ENCODE data around the gene COPZ2. TPM values are rescaled to one million over a fixed set of nuclear protein-coding genes. Genes with fewer than 3 reads are reported as not detected.

COPZ2 gene
- total and polyA plus RNA-seq, 9 of the 15 experiments (the other 6 are each of a cell fraction or from before 2014, with no cell fraction given), result 0.22 to 0.49 TPM; not detected in 7

DNA sequence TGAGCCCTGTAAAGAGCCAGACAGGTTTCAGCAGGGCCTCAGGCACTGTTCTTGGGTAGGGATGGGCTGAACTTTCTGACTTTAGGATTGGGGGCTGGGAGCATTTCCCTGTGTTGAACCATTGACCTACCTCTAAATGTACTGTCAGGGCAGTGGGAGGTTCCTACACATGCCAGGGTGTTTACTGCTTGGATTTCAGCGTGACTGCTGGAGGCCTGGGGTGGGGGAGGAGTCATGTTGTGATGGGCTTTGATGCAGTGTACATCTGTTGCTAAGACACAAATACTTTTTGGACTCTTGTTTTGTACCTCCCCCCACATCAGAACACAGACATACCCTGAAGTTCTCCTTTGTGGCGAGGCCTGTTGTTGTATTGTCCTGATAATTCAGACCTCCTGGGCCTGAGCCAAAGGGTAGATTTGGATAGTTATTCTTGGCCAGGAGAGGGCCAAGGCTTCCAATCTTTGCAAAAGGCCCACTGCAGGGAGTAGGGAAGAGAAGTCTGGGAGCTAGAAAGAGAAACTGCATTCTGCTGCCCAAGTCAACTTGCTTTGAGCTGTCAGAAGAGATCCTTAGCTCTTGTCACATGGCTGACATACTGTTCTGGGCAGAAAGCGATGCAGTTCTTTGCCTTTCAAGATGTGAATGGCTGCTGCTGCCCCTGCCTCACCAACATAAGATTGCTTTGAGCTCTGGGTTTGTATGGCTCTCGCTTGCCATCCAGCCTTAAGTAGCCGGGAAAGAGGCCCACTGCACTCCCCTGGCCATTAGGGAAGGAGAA lies 14.3 kb upstream of the COPZ2 start (continued):
- TF ChIP-seq ELF2 (CRISPR knock-in tag; IDR thresholded peaks at IDR 0.05) (no peak), ZBTB1 (CRISPR knock-in tag; IDR thresholded peaks at IDR 0.05; ENCODE audit: borderline replicate concordance, low read depth) (no peak), KDM2B (CRISPR knock-in tag; IDR thresholded peaks at IDR 0.05) (no peak), ASH1L (IDR thresholded peaks at IDR 0.05; ENCODE audit: borderline replicate concordance, low read depth, partially characterized antibody) (no peak), SMARCC2 (IDR thresholded peaks at IDR 0.05; ENCODE audit: low read depth) (no peak), ZKSCAN1 (IDR thresholded peaks at IDR 0.05; ENCODE audit: low read depth, low read length) (no peak), SNIP1 (IDR thresholded peaks at IDR 0.05; ENCODE audit: low read depth) (no peak), SMAD3 (CRISPR knock-in tag; conservative IDR thresholded peaks at IDR 0.05) (no peak)
- TF ChIP-seq, protein P1, sequence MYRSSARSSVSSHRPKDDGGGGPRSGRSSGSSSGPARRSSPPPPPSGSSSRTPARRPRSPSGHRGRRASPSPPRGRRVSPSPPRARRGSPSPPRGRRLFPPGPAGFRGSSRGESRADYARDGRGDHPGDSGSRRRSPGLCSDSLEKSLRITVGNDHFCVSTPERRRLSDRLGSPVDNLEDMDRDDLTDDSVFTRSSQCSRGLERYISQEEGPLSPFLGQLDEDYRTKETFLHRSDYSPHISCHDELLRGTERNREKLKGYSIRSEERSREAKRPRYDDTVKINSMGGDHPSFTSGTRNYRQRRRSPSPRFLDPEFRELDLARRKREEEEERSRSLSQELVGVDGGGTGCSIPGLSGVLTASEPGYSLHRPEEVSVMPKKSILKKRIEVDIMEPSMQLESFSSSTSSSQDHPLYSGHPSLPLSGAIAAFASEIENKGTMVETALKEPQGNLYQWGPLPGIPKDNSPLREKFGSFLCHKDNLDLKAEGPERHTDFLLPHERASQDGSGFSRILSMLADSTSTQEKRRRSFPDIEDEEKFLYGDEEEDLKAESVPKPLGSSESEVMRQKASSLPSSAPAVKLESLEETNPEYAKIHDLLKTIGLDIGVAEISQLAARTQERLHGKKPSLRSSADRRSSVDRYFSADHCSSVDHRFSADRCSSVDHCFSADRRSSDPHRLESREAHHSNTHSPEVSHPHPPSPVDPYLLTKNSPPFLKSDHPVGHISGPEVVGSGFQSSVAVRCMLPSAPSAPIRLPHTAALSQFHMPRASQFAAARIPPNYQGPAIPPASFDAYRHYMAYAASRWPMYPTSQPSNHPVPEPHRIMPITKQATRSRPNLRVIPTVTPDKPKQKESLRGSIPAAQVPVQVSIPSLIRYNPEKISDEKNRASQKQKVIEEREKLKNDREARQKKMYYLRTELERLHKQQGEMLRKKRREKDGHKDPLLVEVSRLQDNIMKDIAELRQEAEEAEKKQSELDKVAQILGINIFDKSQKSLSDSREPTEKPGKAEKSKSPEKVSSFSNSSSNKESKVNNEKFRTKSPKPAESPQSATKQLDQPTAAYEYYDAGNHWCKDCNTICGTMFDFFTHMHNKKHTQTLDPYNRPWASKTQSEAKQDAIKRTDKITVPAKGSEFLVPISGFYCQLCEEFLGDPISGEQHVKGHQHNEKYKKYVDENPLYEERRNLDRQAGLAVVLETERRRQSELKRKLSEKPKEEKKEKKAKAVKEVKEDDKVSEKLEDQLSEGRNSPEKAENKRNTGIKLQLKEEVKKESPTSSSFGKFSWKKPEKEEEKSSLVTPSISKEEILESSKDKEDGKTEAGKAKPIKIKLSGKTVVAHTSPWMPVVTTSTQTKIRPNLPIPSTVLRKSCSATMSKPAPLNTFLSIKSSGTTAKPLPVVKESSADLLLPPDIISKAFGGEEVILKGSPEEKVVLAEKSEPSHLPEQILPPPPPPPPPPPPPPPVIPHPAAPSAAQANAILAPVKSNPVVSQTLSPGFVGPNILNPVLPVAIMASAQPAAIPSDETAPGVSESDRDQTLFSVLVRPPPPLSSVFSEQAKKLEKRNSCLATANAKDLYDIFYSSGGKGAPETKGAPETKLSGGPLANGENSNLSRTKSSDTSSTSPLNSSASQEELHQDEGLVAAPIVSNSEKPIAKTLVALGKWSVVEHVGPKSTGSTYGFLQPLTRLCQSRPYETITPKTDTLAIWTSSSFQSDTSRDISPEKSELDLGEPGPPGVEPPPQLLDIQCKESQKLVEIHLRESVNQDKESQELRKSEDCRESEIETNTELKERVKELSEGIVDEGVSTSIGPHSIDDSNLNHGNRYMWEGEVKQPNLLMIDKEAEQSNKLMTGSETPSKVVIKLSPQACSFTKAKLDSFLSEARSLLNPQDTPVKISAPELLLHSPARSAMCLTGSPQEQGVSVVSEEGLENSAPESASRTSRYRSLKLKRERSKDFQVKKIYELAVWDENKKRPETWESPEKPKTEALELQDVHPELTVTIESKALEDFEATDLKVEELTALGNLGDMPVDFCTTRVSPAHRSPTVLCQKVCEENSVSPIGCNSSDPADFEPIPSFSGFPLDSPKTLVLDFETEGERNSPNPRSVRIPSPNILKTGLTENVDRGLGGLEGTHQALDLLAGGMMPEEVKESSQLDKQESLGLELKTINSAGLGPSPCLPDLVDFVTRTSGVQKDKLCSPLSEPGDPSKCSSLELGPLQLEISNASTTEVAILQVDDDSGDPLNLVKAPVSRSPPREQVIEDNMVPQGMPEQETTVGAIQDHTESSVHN (IDR thresholded peaks at IDR 0.05; ENCODE audit: borderline replicate concordance in 1 of 2, low read depth in 1 of 2), result no peak
- TF ChIP-seq, protein P2, sequence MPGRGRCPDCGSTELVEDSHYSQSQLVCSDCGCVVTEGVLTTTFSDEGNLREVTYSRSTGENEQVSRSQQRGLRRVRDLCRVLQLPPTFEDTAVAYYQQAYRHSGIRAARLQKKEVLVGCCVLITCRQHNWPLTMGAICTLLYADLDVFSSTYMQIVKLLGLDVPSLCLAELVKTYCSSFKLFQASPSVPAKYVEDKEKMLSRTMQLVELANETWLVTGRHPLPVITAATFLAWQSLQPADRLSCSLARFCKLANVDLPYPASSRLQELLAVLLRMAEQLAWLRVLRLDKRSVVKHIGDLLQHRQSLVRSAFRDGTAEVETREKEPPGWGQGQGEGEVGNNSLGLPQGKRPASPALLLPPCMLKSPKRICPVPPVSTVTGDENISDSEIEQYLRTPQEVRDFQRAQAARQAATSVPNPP (IDR thresholded peaks at IDR 0.05; ENCODE audit: borderline replicate concordance, insufficient read depth, insufficient read length), result no peak

Measured in K562 (cell line).